Measurements from ENCODE around the gene PRPF19.

DNA sequence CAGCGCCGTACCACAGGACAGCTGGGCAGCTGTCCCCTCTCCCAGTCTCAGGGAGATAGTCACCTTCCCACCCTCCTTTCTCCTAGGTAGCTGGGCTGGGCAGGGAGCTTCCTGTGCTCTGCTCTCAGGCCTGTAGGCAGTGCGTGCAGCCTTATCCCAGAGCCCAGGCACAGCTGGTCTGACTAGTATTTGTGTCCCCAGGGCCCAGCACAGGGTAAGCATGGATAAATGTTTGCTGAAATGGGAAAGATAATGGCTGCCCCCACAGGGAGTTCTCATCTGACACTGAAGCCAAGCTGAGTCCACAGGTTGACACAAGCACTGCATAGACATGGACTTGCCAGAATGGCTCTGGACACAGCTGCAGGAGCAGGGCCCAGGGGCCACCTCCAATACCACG is 35.8 kb upstream of the PRPF19 start:
- TF ChIP-seq, protein P1, sequence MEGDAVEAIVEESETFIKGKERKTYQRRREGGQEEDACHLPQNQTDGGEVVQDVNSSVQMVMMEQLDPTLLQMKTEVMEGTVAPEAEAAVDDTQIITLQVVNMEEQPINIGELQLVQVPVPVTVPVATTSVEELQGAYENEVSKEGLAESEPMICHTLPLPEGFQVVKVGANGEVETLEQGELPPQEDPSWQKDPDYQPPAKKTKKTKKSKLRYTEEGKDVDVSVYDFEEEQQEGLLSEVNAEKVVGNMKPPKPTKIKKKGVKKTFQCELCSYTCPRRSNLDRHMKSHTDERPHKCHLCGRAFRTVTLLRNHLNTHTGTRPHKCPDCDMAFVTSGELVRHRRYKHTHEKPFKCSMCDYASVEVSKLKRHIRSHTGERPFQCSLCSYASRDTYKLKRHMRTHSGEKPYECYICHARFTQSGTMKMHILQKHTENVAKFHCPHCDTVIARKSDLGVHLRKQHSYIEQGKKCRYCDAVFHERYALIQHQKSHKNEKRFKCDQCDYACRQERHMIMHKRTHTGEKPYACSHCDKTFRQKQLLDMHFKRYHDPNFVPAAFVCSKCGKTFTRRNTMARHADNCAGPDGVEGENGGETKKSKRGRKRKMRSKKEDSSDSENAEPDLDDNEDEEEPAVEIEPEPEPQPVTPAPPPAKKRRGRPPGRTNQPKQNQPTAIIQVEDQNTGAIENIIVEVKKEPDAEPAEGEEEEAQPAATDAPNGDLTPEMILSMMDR (IDR thresholded peaks at IDR 0.05; ENCODE audit: low read depth, low read length, poor library complexity, severe bottlenecking), result no peak
- no peak for TF ChIP-seq EZH2phosphoT487 (IDR thresholded peaks at IDR 0.05; ENCODE audit: borderline replicate concordance, low read length)
